ENCODE data around the gene EDNRB. TPM values are rescaled to one million over a fixed set of nuclear protein-coding genes. Genes with fewer than 3 reads are reported as not detected.

EDNRB gene
- polyA plus RNA-seq, 1 of the 3 experiments (the other 2 are of a cell fraction): not detected

GRCh38 chr13:77896536-77896935, 22.1 kb downstream of the EDNRB start:
- CTCF ChIA-PET: interaction anchor here (1.1 kb wide), 1 partner anchor 87 kb away, joined by 3 read pairs; no protein-coding TSS in a partner anchor
- TF ChIP-seq YY1 (IDR thresholded peaks at IDR 0.05; ENCODE audit: low read depth) (no peak), GATA2 (CRISPR knock-in tag; IDR thresholded peaks at IDR 0.05) (no peak), TEAD4 (IDR thresholded peaks at IDR 0.05; ENCODE audit: borderline replicate concordance, insufficient read depth) (no peak), RAD21 (IDR thresholded peaks at IDR 0.05; ENCODE audit: low read length) (no peak), GABPA (IDR thresholded peaks at IDR 0.05; ENCODE audit: low read depth) (no peak), FOSL2 (IDR thresholded peaks at IDR 0.05; ENCODE audit: borderline replicate concordance, low read depth) (no peak)
- no peak overlapping the region for H3K4me3 ChIP-seq (ENCODE audit: low read depth in 2 of 2, low read length in 1 of 2)
- POLR2A ChIA-PET: no interaction called here
- H3K9ac ChIP-seq: no peak overlapping the region
- H2AFZ ChIP-seq (ENCODE audit: low read depth): no peak overlapping the region
- no peaks in the 10 kb centered on the region; the same call in 1 of the 2 replicates for H3K9me3 ChIP-seq
- H3F3A ChIP-seq (replicated peaks; ENCODE audit: insufficient read depth): no peaks in the 10 kb centered on the region
- H3K27ac ChIP-seq (ENCODE audit: low read depth in 2 of 2, low read length in 1 of 2): no peak overlapping the region
- H3K4me1 ChIP-seq (ENCODE audit: control insufficient read depth in 1 of 2, insufficient read depth in 2 of 2, low read depth in 1 of 2, low read length in 1 of 2): peaks cover 0 to 3% of the 10 kb centered on the region in 2 experiments; a peak in 1 of 4 replicates
- no peaks in the 10 kb centered on the region for H4K20me1 ChIP-seq (ENCODE audit: insufficient read depth)
- no peaks in the 10 kb centered on the region for H3K36me3 ChIP-seq (replicated peaks in 1 of 2; ENCODE audit: control insufficient read depth in 1 of 2, insufficient read depth in 2 of 2, low read length in 1 of 2)
- H3K4me2 ChIP-seq: no peak overlapping the region
- DNase-seq: no peak
- 53% methylated on average over 8 of the region's 8 CpGs for WGBS (ENCODE audit: low lambda C conversion rate)
- no peaks in the 10 kb centered on the region for H3K9me2 ChIP-seq
- no peaks in the 10 kb centered on the region for H3K27me3 ChIP-seq (ENCODE audit: insufficient read depth)
- no peaks in the 10 kb centered on the region for H3K79me2 ChIP-seq (ENCODE audit: insufficient read depth)

- Histone ChIP-seq H3K36me3 (replicated peaks in 1 of 2; ENCODE audit: control insufficient read depth in 1 of 2, insufficient read depth in 2 of 2, low read length in 1 of 2) (no peaks in the 10 kb centered on the region), H2AFZ (ENCODE audit: low read depth) (no peak overlapping the region), H3K4me1 (ENCODE audit: control insufficient read depth in 1 of 2, insufficient read depth in 2 of 2, low read depth in 1 of 2, low read length in 1 of 2) (peaks cover 0 to 3% of the 10 kb centered on the region in 2 experiments; a peak in 1 of 4 replicates), H3K9me2 (no peaks in the 10 kb centered on the region), H3K4me2 (no peak overlapping the region), H3K79me2 (ENCODE audit: insufficient read depth) (no peaks in the 10 kb centered on the region), H3K27ac (ENCODE audit: low read depth in 2 of 2, low read length in 1 of 2) (no peak overlapping the region), H3K4me3 (ENCODE audit: low read depth in 2 of 2, low read length in 1 of 2) (no peak overlapping the region), H3F3A (replicated peaks; ENCODE audit: insufficient read depth) (no peaks in the 10 kb centered on the region), H3K9me3 (no peaks in the 10 kb centered on the region), H3K27me3 (ENCODE audit: insufficient read depth) (no peaks in the 10 kb centered on the region), H4K20me1 (ENCODE audit: insufficient read depth) (no peaks in the 10 kb centered on the region), H3K9ac (no peak overlapping the region)
- no peak for DNase-seq
- ChIA-PET CTCF (interaction anchor here (1.3 kb wide), 1 partner anchor 22 kb away, joined by 3 read pairs; no protein-coding TSS in a partner anchor), POLR2A (no interaction called here)
- no peak for TF ChIP-seq USF1 (IDR thresholded peaks at IDR 0.05; ENCODE audit: borderline replicate concordance, low read depth)
- TF ChIP-seq RCOR1 (IDR thresholded peaks at IDR 0.05; ENCODE audit: low read length): no peak
- TF ChIP-seq POLR2AphosphoS5 (IDR thresholded peaks at IDR 0.05; ENCODE audit: low read depth, low read length): no peak
- TF ChIP-seq RAD21 (IDR thresholded peaks at IDR 0.05; ENCODE audit: low read length): no peak
- TF ChIP-seq SMC3 (IDR thresholded peaks at IDR 0.05; ENCODE audit: low read depth, low read length): no peak
- no peak for TF ChIP-seq GATA2 (CRISPR knock-in tag; IDR thresholded peaks at IDR 0.05)
- TF ChIP-seq TAF1 (IDR thresholded peaks at IDR 0.05; ENCODE audit: borderline replicate concordance, low read depth, low read length): no peak
- no peak for TF ChIP-seq YY1 (IDR thresholded peaks at IDR 0.05; ENCODE audit: low read depth)
- TF ChIP-seq JUND (IDR thresholded peaks at IDR 0.05): no peak
- no peak for TF ChIP-seq USF2 (IDR thresholded peaks at IDR 0.05; ENCODE audit: borderline replicate concordance, low read depth, low read length)
- TF ChIP-seq ZBTB33 (IDR thresholded peaks at IDR 0.05; ENCODE audit: borderline replicate concordance, low read depth): no peak
- no peak for TF ChIP-seq CHD2 (IDR thresholded peaks at IDR 0.05; ENCODE audit: low read length, partially characterized antibody)
- no peak for TF ChIP-seq MAX (IDR thresholded peaks at IDR 0.05; ENCODE audit: low read depth)
- TF ChIP-seq CTCF (IDR thresholded peaks at IDR 0.05): no peak
- WGBS (ENCODE audit: low lambda C conversion rate): 28% methylated on average over 3 of the region's 3 CpGs
Measured at GRCh38 chr13:77894743-77895142, 23.9 kb downstream of the EDNRB start.
